Stomach (tissue), 4 donors: Measurements from ENCODE around the gene SEMA5B.

Source experiments
- CTCF ChIP-seq, 7 experiments: fragments of 450-650 bp in 4 of 7; fragments of 200-600 bp in 3 of 7; sonication (generic) in 3 of 7; IDR thresholded peaks; one replicate each; pipeline ENCODE4 v1.5.1; 2016 to 2019; ENCODE audit warnings: antibody characterized with exemption in 7 of 7, control low read depth in 2 of 7, mild to moderate bottlenecking in 1 of 7
- EP300 ChIP-seq: sonication (generic); formaldehyde crosslinking; IDR thresholded peaks from one replicate; pipeline ENCODE4 v1.6.1; 2017; ENCODE audit warnings: antibody characterized with exemption
- POLR2A ChIP-seq, 4 donors: fragments of 450-650 bp; IDR thresholded peaks; one replicate each; pipeline ENCODE4 v1.6.1; 2016; ENCODE audit warnings: antibody characterized with exemption in 4 of 4, control low read depth in 2 of 4, mild to moderate bottlenecking in 1 of 4, moderate library complexity in 1 of 4
- POLR2AphosphoS5 ChIP-seq, 3 donors: sonication (generic); formaldehyde crosslinking; IDR thresholded peaks; one replicate each; pipeline ENCODE4 v1.6.1; 2016; ENCODE audit warnings: antibody characterized with exemption in 3 of 3

GRCh38 chr3:122892118-122892960 lies 135.2 kb downstream of the SEMA5B start:
- TF ChIP-seq CTCF (IDR thresholded peaks at IDR 0.05) (no peak), POLR2A (IDR thresholded peaks at IDR 0.05) (no peak), POLR2AphosphoS5 (IDR thresholded peaks at IDR 0.05) (no peak), EP300 (no peak)
